ENCODE results near the gene ST14. TPM values are rescaled to one million over a fixed set of nuclear protein-coding genes. Genes with fewer than 3 reads are reported as not detected.
A peak's percentile ranks its signal among the peaks of the same experiment; 100 is the strongest.

Gene ST14
- total RNA-seq, 4 donors from 2014 or later = 71.9 to 109 (median 84.6) TPM

DNA sequence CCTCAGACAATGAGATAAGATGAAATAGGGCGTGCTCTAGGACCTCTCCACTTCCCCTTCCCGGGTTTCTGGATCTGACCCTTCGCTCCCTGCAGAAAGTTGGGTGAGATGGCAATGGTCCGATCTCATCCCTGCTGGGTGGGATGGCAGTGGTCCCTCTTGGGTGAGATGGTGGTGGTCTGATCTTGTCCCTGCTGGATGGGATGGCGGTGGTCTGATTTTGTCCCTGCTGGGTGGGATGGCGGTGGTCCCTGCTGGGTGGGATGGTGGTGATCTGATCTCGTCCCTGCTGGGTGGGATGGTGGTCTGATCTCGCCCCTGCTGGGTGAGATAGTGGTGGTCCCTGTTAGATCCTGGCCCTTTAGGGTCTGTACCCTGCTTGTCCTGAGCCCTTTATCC is 21.3 kb downstream of the ST14 start:
- Histone ChIP-seq H3K4me3 (no peak overlapping the region), H3K36me3 (no peaks in the 10 kb centered on the region), H3K27ac (peak overlapping the region; percentile 79), H3K4me1 (peaks cover 52% of the 10 kb centered on the region), H3K27me3 (no peaks in the 10 kb centered on the region), H3K9me3 (no peaks in the 10 kb centered on the region)
- peak in 1 of 2 donors; percentile 50 for DNase-seq (ENCODE audit: low spot score in 2 of 2)
- TF ChIP-seq POLR2AphosphoS5 (IDR thresholded peaks at IDR 0.05) = no peak
- 77% methylated on average over 7 of the region's 8 CpGs for WGBS

GRCh38 chr11:130181295-130182272 is 22.0 kb downstream of the ST14 start:
- TF ChIP-seq POLR2AphosphoS5 (IDR thresholded peaks at IDR 0.05) (no peak), EP300 (IDR thresholded peaks at IDR 0.05) (no peak), POLR2A (IDR thresholded peaks at IDR 0.05) (no peak), CTCF (IDR thresholded peaks at IDR 0.05) (no peak)
- WGBS = 40% methylated on average over 11 of the region's 11 CpGs
- no peaks in the 10 kb centered on the region for H3K27me3 ChIP-seq
- no peak for DNase-seq (ENCODE audit: low spot score in 2 of 2)
- H3K36me3 ChIP-seq = no peaks in the 10 kb centered on the region
- peak overlapping the region; percentile 79 for H3K27ac ChIP-seq
- no peaks in the 10 kb centered on the region for H3K9me3 ChIP-seq
- peaks cover 52% of the 10 kb centered on the region for H3K4me1 ChIP-seq
- H3K4me3 ChIP-seq = peak overlapping the region; percentile 3

- Histone ChIP-seq H3K27ac (no peak overlapping the region), H3K4me3 (no peak overlapping the region), H3K27me3 (no peaks in the 10 kb centered on the region), H3K9me3 (no peaks in the 10 kb centered on the region), H3K36me3 (peaks cover 4% of the 10 kb centered on the region), H3K4me1 (peaks cover 46% of the 10 kb centered on the region)
- DNase-seq (ENCODE audit: low spot score in 2 of 2) = no peak
- 75% methylated on average over 11 of the region's 11 CpGs for WGBS
- TF ChIP-seq POLR2AphosphoS5 (IDR thresholded peaks at IDR 0.05) (no peak), CTCF (IDR thresholded peaks at IDR 0.05) (no peak), EP300 (IDR thresholded peaks at IDR 0.05) (no peak), POLR2A (IDR thresholded peaks at IDR 0.05) (no peak)
Measured at GRCh38 chr11:130183878-130184610, 24.5 kb downstream of the ST14 start.

DNA sequence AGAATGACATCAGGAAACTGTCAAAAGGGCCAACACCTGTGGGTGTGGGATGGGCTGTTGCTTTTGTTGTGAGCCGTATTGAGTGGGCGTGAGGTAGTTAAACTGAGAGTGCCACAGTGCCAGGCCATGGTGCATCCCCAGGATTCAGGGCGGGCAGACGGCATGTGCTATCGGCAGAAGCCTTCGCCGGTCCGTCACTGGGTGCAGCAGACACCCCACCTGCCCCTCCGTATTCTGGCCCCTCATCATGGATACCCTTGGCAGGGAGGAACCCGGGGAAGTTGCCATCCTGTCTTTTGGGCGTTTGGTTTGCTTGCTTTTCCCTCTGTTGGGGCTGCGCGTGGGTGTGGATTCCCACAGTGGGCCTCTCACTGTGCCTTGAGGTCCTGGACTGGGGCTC is 27.5 kb downstream of the ST14 start:
- Histone ChIP-seq H3K9me3 (no peaks in the 10 kb centered on the region), H3K27me3 (no peaks in the 10 kb centered on the region), H3K36me3 (peaks cover 24% of the 10 kb centered on the region), H3K4me1 (peaks cover 15% of the 10 kb centered on the region), H3K27ac (no peak overlapping the region), H3K4me3 (no peak overlapping the region)
- no peak for DNase-seq (ENCODE audit: low spot score in 2 of 2)
- TF ChIP-seq CTCF (IDR thresholded peaks at IDR 0.05) (no peak), POLR2A (IDR thresholded peaks at IDR 0.05) (no peak), EP300 (IDR thresholded peaks at IDR 0.05) (no peak), POLR2AphosphoS5 (IDR thresholded peaks at IDR 0.05) (no peak)
- 90% methylated on average over 7 of the region's 13 CpGs for whole genome bisulfite sequencing

- no peaks in the 10 kb centered on the region for H3K9me3 ChIP-seq
- TF ChIP-seq POLR2AphosphoS5 (IDR thresholded peaks at IDR 0.05) = no peak
- no peak for TF ChIP-seq POLR2A (IDR thresholded peaks at IDR 0.05)
- TF ChIP-seq EP300 (IDR thresholded peaks at IDR 0.05) = no peak
- no peak for TF ChIP-seq CTCF (IDR thresholded peaks at IDR 0.05)
- WGBS = 37% methylated on average over 9 of the region's 14 CpGs
- no peak for DNase-seq (ENCODE audit: low spot score in 2 of 2)
- H3K4me1 ChIP-seq = peaks cover 8% of the 10 kb centered on the region
- H3K4me3 ChIP-seq = no peak overlapping the region
- peaks cover 24% of the 10 kb centered on the region for H3K36me3 ChIP-seq
- no peak overlapping the region for H3K27ac ChIP-seq
- no peaks in the 10 kb centered on the region for H3K27me3 ChIP-seq
Measured at GRCh38 chr11:130188047-130188446, 28.5 kb downstream of the ST14 start.
